Panc1 (cell line): ENCODE results near the gene PRLR.

Source experiments
- POLR2AphosphoS5 ChIP-seq: IDR thresholded peaks from 2 replicates; pipeline ENCODE4 v1.6.1; 2012; ENCODE audit warnings: mild to moderate bottlenecking, low read depth, low read length, moderate library complexity
- REST ChIP-seq, 2 experiments: IDR thresholded peaks; 2 replicates each; pipeline ENCODE4 v1.6.1; 2011 to 2012; ENCODE audit warnings: low read depth in 2 of 2, control low read depth in 1 of 2, low read length in 1 of 2, mild to moderate bottlenecking in 1 of 2, moderate library complexity in 1 of 2; ENCODE audit not compliant: insufficient read depth in 1 of 2
- TF ChIP-seq, protein P1 (sequence below): fragments of 450-650 bp; IDR thresholded peaks from 2 replicates; pipeline ENCODE4 v1.5.1; 2017; ENCODE audit warnings: mild to moderate bottlenecking

DNA sequence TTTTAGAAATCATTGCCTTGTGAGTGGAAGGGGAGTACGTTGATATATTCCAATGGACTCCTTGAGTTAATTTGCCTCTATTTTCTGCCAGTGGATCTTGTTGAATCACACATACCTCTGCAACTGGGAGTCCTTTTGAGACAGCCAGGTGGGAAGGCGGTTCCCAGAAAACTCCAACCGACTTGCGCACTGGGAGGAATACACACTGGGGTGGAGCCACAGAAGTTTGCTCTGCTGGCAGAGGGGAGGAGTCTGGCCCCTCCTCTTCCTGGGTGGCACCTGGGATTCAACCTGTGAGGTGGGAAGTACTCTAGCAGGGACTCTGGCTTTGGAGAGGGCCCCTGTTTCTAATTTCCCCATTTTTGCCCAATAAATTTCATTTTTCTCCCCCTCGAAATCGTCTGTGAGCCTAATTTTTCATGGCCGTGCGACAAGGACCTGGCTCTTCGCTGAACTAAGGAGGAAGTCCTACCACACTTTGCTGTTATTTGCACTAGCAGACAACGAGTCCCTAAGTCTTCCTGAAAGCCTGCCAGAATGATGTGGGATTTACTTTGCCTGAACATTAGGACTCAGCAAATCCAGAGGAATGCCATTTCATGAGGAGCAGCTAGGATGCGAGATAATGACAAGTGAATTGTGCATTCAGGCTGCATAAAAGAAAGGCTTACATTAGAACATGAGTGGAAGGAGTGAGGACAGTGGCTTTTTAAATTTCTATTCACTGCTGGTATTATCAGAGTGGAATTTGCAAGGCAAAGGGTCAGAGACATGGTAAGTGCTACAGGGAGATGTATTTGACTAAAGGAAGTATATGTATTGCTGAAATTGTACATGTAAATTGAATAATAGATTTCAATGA is 67.2 kb downstream of the PRLR start:
- TF ChIP-seq, protein P1, sequence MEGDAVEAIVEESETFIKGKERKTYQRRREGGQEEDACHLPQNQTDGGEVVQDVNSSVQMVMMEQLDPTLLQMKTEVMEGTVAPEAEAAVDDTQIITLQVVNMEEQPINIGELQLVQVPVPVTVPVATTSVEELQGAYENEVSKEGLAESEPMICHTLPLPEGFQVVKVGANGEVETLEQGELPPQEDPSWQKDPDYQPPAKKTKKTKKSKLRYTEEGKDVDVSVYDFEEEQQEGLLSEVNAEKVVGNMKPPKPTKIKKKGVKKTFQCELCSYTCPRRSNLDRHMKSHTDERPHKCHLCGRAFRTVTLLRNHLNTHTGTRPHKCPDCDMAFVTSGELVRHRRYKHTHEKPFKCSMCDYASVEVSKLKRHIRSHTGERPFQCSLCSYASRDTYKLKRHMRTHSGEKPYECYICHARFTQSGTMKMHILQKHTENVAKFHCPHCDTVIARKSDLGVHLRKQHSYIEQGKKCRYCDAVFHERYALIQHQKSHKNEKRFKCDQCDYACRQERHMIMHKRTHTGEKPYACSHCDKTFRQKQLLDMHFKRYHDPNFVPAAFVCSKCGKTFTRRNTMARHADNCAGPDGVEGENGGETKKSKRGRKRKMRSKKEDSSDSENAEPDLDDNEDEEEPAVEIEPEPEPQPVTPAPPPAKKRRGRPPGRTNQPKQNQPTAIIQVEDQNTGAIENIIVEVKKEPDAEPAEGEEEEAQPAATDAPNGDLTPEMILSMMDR: no peak
- no peak for TF ChIP-seq POLR2AphosphoS5
- no peak for TF ChIP-seq REST (IDR thresholded peaks at IDR 0.05; ENCODE audit: insufficient read depth in 1 of 2, low read depth in 2 of 2, low read length in 1 of 2)
